Measurements from ENCODE around the gene SI. TPM values are rescaled to one million over a fixed set of nuclear protein-coding genes. Genes with fewer than 3 reads are reported as not detected.
"Not testable (repeated sequence)": the region's sequence is repeated elsewhere in the genome, so short reads cannot be mapped to it uniquely, and the experiment has no call there.

Gene SI
- not detected in 2 replicates for total RNA-seq

DNA sequence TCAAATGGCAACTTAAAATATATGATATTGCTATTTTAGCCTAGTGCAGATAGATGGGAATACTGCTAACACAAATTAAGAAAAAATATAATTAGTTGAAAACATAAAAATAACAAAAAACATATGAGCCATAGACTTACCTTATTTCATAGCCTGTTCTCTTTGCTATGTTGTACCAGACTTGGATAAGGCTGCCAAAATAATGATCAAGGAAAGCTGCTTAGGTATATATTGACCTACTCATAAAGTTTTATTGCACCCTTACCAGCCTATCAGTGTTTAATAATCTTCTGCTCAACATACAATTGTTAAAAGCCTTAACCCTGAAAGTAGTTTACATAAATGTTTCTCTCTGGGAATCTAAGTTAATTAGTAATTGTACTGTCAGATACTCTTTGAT, at the start of gene SI:
Gene SI (minus strand): TSS at position 204 of the 400 bp plus-strand sequence. CDS start 2,484 bp downstream, outside the sequence.
- DNase-seq (ENCODE audit: low read depth, low spot score): no peak

DNA sequence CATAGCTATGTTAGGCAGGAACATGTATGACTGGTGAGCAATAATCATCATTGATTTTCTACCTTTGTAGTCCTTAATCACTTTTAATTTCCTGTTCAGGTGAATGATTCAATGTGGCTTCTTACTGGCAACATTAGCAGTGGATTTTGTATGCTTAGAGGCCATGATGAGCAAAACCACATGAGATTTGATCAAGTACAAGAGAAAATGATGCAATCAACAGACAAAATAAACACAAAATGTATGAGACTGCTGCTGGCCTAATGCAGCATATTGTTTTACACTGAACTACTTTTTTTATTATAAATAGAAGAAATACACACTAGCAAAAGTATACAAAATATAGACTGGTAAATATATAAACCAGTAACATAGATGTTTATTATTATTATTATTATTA, 47.5 kb upstream of the SI start:
- no peak for DNase-seq (ENCODE audit: low read depth, low spot score)

DNA sequence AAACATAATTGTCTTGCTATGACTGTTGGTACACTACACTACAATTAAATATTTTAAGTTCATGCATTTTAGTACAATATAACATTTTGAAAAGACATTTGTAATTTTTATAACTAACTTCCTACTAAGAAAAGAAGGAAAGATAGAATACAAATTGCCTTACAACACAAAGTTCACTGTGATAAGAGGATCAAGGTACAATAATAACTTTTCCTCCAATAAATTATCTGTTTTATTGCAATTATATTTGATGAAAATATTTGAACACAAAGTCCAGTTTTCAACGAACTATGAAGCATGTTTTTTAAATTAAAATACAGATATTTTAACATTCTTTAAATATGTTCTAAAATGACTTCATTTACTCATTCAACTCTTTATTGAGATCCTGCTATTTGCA, 33.1 kb upstream of the SI start:
- DNase-seq (ENCODE audit: low read depth, low spot score): no peak

DNA sequence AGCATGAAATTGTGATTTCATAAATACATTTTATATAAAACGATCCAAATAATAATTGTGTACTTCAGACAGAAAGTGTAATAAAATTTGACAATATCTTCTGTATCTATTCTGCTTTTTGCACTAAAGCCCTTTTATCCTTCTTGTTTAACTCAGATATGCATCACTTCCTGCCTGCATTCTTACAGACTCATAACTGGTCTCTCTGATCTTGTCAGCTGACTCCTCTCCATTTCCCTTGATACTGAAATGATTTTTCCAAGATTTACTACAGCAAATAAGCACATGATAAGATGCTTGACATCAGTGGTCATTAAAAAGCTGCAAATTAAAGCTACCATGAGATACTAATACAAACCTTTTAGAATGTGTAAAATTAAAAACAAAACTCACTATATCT, 25.3 kb upstream of the SI start:
- DNase-seq (ENCODE audit: low read depth, low spot score): no peak

DNA sequence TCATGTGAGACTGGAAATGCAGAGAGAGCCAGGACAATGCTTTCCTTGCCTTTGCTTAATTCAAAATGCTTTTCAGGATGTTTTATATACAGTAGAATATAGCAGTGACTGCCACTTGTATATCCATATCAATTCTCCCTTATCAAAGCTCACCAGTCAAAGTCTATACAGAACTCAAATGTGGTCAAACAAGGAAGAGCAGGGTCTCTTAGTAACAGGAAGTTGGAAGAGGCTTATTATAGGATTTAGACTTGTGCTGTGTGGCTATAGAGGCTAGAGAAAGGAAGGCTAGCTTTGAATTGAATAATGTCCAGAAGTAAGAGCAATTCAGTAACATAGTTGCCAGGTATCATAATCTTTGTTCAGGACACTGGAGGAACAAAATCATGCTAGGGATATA, 4.4 kb upstream of the SI start:
- DNase-seq (ENCODE audit: low read depth, low spot score): no peak

DNA sequence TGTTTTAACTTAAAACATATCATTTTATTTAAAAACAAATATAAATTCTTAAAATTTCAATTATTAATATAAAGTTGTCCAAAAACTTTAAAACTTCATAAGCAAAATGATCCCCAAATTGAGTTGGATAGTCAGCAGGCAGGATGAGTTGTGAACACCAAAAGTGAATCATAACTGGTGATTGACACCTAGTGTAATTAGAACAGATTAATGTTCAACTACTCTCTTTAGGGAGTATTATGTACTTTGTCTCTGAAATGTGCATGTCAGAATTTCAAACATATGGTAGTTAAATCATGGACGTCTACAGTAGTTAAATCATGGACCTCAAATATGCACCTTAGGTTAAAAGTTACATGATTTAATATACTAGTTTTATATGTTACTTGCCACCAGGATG, 2.9 kb upstream of the SI start:
- no peak for DNase-seq (ENCODE audit: low read depth, low spot score)

DNA sequence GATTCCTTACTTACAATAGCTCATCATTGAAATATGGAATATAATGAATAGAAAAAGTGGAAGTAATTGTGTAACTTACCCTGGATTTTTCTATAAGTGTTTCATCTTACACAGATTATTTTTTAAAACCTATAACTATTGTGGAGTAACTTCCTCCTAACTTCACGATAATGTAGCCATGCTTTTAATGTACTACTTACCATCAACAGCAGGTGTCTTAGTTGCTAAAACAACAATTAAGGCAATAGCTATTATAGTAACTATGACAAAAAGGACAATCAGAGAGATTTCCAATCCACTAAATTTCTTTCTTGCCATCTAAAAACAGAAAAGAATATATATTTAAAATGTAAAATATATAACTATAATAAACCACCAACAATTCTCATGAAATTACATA, 2.6 kb downstream of the SI start:
- no peak for DNase-seq (ENCODE audit: low read depth, low spot score)

DNA sequence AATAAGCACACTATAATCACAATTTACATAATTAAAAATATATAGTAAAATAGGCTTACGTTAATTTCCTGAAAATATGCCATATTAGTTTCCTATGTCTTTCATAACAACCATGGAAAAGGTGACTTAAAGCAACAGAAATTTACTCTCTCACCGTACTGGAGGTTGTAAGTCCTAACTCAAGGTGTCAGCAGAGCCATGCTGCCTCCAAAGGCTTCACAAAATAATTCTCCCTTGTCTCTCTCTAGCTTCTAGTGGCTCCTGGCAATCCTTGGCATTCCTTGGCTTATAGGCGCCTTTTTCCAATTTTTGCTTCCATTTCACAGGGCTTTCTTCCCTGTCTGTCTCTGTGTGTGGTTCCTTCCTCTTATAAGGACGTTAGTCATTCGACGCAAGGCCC, 7.6 kb downstream of the SI start:
- no peak for DNase-seq (ENCODE audit: low read depth, low spot score)

DNA sequence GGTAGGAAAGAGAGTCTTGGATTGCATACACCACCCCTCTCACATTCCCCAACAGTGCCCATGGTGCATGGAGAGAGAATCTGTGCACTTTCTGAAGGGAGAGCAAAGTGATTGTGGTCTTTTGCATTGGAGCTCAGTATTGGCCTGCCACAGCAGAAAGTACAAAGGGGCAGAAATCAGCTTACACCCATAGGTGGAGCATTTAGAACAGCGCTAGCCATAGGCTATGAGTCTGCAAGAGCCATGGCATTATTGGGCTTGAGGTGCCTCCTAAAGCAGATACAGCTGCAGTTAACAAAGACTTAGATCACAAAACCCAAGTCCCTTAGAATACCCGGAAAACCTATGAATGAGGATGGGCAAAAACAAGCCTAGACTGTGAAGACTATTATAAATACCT, 21.8 kb downstream of the SI start:
- DNase-seq (ENCODE audit: low read depth, low spot score): no peak

DNA sequence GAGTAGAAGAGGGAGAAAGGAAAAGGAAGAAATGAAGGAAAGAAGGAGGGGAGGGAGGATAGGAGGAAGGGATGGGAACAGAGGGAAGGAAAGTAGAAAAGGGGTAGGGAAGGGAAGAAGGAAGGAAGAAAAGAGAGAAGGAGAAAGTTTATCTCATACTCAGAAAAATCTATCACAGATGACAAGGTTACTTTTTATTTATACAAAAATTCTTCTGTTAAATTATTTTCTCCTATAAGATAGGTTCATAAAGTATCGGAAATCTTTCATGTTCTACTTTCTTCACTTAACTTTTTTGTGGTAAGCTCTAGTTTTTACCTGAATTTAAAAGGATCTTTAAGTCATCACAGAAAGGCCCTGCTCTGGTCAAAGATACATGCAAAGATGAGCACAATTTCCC, 38.1 kb downstream of the SI start:
- no peak for DNase-seq (ENCODE audit: low read depth, low spot score)

DNA sequence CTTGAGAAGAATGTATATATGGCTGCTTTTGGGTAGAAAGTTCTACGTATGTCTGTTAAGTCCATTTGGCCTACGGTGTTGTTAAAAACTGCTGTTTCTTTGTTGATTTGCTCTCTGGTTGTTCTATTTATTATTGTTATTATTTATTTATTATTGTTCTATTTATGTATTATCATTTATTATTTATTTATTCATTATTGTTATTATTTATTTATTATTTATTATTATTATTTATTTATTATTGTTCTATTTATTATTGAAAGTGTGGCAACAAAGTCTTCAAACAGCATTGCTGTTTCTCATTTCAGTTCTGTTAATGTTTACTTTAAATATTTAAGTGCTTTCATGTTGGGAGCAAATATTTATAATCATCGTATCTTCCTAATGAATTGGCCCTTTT, 66.7 kb downstream of the SI start:
- DNase-seq (ENCODE audit: low read depth, low spot score): no peak

DNA sequence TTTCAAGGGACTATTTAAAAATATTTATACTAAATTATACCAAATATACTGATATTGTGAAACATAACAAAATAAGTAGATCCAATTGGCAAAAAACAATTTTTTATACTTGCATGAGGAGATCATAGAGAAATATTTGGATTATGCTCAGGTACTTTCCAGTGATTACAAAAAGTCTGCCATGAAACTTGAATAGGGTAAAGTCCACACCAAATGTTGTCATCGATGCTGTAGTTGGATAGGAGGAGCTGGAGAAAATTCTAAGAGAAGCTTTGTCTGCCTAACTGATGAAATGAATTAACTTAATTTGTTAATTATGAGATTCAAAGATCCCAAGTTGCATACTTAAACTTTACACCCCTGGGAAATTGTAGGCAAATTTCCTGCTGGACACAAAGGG, 93.3 kb downstream of the SI start:
- no peak for DNase-seq (ENCODE audit: low read depth, low spot score)

DNA sequence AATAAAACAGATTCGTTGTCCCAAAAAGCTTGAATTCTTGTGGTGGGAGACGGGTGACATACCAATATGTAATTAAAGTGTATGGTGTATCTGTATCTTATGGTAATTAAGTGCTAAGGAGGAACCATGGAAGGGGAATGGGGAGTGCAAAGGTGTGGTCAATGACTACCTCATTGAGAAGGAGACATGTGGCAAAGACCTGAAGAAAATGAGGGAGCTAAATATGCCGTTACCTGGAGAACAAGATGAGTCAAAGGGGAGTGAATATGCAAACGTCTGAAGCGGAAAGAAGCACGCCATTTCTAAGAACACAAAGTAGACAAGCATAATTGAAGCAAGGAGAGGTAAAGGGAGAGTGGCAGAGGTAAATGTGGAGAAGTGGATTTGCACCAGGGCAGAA, 115.7 kb downstream of the SI start:
- DNase-seq (ENCODE audit: low read depth, low spot score): no peak

DNA sequence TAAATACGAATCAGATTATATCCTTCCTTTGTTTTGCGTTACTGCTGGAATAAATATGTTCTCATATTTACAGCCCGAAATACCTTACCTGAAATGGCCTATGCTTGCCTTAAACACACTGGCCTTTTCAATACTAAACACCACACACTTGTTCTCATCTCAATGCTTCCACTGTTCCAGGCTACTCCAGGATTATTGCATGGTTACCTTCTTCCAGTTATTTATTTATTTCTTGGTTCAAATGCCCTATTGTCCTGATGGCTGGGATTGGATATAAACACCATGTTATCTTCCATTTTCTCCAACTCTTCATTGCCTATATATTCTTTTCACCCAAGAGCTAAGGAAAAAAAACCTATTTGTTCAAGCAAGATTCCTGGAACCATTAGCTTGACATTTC, 125.3 kb downstream of the SI start:
- DNase-seq (ENCODE audit: low read depth, low spot score): no peak

DNA sequence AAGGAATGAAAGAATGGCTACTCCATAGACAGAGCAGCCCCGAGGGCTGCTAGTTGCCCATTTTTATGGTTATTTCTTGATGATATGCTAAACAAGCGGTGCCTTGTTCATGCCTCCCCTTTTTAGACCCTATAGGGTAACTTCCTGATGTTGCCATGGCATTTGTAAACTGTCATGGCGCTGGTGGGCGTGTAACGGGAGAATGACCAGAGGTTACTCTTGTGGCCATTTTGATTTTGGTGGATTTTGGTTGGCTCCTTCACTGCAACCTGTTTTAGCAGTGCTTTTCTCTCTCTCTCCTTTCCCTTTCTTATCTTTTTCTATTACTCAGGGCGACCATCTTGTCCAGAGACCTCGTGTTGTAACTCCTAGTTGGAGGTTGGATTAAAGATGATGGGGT, 126.9 kb downstream of the SI start:
- not testable (repeated sequence) for DNase-seq (ENCODE audit: low read depth, low spot score)

DNA sequence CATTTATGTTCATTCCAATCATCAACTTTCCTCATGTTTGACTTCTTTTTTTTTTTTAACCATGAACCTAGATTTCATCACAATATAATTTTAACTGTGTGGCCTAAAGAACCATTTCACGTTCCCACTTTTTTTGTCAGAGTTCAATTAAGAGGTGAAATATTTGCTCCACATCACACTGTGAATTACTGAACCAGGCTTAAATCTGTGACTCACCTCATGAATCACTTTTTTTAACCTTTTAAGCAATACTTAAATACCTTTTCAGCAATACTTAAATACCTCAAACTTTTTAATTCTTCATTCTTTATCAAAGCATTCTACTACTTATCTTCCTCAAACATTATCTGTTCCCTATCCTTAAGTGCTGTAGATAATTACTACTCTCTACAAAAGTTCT, 137.6 kb downstream of the SI start:
- DNase-seq (ENCODE audit: low read depth, low spot score): no peak

DNA sequence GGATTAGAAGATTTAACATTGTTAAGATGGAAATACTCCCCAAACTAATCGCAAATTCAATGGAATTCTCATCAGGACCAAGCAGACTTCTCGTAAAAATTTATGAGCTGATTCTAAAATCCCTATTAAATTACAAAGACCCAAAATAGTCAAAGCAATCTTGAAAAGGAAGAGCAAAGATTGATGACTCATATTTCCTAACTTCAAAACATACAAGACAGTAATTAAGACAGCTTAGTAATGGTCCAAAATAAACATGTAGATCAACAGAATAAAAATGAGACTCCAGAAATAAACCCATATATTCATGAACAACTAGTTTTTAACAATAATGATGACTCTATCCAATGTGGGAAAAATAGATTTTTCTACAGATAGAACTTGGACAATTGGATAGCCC, 148.7 kb downstream of the SI start:
- no peak for DNase-seq (ENCODE audit: low read depth, low spot score)

Other genes with a start within 250 kb of the SI start
- gene SLITRK3, start 117.9 kb upstream of the SI start, total RNA-seq: not detected in 2 replicates